Measurements from ENCODE around the gene SMC3.
"Not testable (repeated sequence)": the region's sequence is repeated elsewhere in the genome, so short reads cannot be mapped to it uniquely, and the experiment has no call there.

Gene SMC3

DNA sequence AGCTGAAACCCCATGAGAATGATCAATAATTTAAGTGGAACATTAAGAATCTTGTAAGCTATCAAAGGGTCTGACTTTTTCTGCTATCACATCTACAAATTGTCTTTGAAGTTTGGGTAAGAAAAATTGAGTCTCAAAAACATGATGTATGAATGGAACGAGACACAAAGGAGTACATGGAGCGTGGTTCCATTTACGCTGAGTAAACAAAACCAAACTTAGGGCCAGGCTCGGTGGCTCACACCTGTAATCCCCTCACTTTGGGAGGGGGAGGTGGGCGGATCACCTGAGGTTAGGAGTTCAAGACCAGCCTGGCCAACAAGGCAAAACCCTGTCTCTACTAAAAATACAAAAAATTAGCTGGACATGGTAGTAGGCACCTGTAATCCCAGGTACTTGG lies 24.3 kb downstream of the SMC3 start:
- no peak for DNase-seq

DNA sequence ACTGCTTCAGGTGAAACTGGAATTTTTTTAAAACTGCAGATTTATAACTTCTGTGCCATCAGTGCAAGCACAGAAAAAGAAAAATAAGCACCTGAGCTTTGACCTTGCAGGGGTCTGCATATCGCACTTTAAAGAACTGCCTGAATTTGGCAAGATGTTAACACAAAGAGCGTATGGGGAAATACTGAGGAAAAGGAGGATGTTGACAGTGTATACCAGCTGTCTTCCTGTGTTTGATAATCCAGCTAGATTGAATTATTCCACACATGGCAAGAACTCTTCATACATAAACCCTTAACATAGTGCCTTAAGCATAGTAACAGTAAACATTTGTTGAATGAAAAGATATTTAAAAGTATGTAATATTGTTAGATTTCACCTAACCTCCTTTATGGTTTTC lies 30.0 kb downstream of the SMC3 start:
- DNase-seq = no peak

DNA sequence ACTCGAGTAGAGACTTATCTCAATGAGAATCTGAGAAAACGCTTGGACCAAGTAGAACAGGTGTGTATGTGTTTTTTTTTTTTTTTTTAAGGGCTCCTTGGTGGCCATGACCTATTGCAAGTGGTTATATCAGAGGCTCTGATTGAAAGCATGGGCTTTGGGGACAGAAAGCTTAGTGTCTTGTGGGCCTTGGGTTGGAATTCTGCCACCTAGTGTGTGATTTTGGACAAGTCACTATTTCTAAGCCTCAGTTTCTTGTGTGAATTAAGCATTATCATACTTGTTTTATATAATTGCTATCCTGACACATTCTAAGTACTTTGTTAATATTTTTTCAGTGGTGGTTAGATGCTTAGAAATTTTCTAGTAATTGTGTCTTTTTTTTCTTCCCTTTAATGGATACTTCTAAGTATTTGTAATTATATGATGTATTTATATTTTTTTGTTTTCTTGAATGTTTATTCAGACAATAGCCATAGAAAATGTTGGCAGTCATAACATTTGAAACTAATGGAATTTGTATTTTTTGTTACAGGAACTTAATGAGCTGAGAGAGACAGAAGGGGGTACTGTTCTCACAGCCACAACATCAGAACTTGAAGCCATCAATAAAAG lies 33.1 kb downstream of the SMC3 start:
- DNase-seq = no peak

DNA sequence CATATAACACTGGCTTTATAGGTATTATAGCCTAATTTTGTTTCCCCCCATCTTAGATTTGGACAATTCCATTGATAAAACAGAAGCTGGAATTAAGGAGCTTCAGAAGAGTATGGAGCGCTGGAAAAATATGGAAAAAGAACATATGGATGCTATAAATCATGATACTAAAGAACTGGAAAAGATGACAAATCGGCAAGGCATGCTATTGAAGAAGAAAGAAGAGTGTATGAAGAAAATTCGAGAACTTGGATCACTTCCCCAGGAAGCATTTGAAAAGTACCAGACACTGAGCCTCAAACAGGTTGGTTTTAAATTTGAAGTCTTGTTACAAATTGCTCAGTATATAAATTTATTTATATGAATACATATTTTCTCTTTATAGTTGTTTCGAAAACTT lies 34.1 kb downstream of the SMC3 start:
- DNase-seq = no peak

DNA sequence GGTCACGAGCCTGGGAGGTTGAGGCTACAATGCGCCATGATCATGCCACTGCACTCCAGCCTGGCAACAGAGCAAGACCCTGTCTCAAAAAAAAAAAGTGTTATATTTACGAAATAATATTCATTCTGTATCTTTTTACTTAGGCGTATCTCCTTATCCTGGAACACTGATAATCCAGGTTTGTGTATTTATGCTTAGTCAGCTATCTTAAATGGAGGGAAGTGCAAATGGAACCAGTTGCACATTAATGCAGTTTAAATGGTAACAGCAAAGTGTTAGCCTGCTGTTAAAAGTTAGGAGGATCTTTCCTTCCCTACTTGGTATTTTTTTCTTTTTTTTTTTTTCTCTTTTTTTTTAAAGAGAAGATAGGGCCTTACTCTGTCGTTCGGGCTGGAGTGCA lies 40.6 kb downstream of the SMC3 start:
- no peak for DNase-seq

DNA sequence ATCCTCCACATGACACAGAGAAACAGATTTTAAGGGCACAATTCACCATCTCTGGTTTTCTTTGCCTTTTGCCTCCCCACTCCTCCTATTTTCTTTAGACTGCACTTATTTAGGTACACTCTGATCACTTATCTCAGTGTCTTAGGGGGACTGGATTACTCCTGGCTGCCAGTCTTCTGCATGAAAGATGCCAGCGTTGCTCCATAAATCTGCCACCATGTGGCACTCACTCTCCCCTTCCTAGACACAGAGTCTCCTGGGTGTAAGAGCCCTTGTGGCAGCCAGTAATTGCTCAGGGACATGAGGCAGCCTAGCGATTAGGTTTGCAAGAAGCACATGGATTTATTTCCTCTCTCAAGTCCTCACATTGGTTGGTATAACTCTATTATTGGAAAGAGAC lies 42.1 kb downstream of the SMC3 start:
- peak; percentile 59 for DNase-seq

DNA sequence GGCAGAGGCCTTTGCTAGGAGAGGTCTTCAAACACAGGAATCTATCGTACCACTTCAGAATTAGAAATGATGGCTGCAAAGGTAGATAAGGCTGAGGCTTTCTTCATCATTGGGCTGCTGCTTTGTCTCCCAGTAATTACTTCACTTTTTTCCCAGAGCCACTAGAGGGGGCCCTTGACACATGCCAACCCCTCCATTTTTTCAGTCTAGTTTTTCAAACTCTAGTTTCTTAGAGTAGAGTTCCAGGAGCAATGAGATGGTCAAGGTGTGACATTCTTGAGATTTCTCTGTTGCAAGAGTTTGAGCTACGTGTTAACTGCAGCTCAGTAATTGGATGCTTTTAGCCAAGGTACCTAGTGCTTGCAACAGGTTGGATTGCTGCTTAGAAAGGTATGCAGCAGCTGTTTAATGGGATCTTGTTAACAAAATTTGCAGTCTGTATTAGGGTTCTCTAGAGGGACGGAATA lies 42.8 kb downstream of the SMC3 start:
- DNase-seq = peak; percentile 27

DNA sequence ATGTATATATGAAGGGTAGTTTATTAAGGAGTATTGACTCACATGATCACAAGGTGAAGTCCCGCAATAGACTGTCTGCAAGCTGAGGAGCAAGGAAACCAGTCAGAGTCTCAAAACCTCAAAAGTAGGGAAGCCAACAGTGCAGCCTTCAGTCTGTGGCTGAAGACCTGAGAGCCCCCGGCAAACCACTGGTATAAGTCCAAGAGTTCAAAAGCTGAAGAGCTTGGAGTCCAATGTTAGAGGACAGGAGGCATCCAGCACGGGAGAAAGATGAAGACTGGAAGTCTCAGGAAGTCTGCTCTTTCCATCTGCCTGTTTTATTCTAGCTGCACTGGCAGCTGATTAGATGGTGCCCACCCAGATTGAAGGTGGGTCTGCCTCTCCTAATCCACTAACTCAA lies 43.3 kb downstream of the SMC3 start:
- DNase-seq = not testable (repeated sequence)

DNA sequence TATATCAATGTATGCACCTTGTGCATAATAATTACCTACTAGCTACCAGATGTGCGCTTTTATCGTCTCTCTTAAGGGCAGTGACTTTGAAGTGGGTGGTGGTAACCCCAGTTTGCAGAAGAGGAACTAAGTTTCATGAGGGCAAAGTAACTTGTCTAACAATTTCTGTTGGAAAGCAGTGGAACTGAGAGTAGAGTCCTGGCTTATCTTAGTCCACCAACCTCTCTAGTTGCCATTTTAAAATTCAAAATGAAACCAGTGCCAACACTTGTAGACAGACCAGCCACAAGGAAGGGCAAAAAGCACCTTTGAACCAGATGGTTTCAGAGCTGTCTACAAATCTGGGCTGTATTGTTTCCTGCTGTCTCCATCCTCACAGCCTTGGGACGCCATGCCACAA lies 44.6 kb downstream of the SMC3 start:
- no peak for DNase-seq

DNA sequence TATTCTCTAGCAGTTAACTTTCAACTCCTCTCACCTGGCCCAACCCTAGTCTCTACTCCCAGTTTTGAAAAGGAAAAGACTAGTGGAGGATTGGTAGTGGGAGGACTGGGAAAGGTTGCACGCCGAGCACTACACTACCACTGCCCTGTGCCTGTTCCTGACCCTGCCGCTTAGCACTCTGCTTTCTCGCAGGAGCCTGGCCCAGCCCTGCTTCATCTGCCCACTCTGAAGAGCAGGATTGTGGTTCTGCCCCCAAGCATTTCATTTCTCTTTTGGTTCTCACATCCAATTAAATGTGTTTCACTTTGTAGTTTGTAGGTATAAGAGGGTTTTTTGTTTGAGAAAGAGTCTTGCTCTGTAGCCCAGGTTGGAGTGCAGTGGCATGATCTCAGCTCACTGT lies 45.1 kb downstream of the SMC3 start:
- no peak for DNase-seq

DNA sequence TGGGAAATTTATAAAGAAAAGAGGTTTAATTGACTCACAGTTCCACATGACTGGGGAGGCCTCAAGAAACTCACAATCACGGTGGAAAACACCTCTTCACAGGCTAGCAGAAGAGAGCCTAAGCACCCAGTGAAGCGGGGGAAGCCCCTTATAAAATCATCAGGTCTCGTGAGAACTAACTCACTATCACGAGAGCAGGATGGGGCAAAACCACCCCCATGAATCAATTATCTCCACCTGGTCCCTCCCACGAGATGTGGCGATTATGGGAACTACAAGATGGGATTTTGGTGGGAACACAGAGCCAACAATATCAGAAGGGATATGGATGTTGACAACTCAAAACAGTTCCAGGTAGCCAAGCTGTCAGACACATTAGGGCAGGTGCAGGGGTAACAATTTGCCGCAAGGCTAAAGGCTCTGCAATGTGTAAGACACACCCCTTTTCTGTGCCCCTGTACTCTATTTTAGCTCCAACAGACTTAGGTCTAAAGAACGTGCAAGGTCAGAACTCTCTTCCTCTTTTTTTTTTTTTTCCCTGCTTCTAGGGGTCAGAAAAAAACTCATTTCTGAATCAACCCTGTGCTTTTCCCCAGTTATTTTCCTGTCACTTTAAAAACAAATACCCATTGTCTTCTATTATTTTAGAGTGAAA lies 46.0 kb downstream of the SMC3 start:
- DNase-seq = no peak

DNA sequence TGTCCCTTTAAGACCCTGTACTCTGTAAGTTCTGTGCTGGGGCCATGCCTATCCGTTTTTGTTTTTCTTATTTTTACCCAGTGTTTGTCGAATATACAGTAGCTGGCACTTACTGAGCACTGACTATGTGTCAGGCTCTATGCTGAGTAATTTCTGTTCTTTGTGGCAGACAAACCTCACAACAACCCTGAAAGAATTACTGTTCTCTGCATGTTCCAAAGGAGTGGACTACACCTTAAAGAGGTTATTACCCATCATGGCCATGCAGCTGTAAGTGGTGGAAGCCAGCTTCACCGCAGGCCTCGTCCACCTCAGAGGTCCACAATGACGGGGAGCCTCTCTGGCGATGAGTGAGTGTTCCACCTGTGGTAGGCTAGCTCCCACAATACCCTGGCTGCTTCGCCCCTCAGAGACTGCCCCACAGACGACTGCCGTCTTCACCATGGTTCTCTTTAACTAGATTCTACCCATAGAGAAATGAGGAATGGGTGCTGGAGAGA lies 46.6 kb downstream of the SMC3 start:
- no peak for DNase-seq

DNA sequence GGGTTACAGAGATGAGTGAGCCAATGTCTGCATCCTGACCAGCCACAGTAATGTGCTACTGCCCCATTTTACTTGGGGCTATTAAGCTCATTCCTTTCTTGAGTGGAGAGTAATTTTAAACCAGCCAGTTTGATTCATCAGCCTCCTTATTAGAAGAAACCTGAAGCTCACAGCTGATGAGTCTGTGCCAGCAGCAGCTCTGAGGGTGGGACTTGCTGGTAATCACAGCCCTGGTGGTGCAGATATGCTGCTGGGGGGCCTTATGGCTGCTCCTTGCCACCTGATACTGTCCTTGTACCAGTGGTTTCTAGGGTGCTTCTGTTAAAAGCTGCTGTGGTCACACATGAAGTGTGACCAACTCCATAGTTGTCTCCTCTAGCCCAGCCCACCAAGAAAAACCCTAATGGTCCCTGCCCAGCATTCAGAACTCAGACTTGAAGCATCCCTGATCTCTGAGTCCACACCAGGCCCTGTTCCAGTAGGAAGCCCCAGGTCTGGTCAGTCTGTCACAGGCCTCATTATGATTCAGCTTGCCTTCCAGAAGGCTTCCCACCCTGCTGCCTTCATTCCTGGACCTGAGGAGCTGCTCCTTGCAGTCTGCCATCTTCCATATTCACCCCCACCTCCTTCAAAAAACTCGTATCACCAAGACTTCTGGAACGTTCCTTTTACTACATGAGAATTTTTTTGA lies 47.7 kb downstream of the SMC3 start:
- DNase-seq = no peak

DNA sequence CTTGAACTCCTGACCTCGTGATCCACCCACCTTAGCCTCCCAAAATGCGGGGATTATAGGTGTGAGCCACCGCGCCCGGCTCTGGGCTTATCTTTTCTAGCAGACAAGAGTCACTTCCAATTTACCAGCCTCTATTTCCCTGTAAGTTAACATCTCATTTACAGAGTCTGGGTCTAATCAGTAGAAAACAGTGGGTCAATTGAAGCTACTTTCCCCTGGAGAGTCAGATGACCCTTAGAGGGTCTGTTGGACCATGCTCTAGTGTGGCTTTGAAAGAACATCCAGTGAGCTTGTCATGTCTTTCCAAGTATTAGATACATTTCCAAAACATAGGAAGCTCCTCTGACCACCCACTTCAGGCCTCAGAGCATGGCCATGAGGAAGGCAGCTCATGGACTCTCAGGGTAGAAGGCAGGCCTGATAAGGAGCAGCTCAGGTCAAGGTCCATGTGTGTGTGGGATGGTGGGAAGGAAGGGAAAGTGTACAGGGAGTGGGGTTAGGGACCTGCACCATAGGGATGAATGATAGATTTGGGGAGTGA lies 49.1 kb downstream of the SMC3 start:
- DNase-seq = no peak

DNA sequence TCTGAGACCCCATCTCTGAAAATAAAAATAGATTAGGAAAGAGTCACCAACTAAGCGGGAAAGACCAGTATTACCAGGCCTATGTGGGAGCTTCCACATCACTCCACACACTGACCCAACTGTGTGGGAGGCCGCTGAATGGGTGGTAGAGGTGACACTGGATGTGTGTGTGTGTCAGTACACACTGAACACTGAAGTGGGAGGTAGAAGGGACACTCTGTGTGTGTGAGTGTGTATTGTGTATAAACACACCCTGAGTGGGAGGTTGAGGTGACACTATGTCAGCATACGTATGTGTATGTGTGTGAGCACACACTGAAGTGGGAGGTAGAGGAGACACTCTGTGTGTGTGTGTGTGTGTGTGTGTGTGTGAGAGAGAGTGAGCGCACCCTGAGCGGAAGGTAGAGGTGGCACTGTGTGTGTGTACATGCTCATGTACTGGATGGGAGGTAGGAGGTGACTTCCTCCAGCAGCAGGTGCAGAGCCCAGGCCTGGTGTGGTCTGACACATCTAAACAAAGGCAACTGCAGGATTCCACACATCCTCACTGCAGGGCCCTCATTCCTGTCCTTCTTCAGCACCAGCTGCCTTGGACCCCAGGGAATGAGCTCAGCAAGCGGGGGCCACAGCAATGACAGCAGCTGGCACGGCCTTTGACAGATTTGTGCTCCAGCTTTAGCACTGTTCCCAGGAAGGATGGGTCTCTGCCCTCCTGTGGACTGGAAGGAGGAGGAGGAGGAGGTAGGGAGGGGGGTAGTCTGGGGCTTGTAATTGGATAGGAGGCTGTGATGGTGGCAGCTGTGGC lies 50.1 kb downstream of the SMC3 start:
- DNase-seq = no peak

DNA sequence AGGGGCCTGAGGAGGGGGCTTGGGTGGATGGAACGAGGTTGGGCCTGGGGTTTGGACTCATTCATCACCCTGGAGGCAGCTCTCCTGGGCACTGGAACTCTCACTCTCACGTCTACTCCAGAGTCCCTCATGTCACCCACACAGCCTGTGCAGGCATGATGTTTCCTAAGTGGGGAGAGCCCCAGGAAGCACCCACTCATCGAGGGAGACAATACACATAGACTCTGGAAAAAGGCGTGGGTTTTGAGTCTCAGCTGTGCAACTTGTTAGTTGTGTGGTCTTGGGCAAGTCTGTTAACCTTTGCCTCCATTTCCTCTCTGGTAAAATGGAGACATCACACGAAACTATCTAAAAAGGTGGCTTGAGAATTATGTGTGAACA lies 50.7 kb downstream of the SMC3 start:
- DNase-seq = no peak

DNA sequence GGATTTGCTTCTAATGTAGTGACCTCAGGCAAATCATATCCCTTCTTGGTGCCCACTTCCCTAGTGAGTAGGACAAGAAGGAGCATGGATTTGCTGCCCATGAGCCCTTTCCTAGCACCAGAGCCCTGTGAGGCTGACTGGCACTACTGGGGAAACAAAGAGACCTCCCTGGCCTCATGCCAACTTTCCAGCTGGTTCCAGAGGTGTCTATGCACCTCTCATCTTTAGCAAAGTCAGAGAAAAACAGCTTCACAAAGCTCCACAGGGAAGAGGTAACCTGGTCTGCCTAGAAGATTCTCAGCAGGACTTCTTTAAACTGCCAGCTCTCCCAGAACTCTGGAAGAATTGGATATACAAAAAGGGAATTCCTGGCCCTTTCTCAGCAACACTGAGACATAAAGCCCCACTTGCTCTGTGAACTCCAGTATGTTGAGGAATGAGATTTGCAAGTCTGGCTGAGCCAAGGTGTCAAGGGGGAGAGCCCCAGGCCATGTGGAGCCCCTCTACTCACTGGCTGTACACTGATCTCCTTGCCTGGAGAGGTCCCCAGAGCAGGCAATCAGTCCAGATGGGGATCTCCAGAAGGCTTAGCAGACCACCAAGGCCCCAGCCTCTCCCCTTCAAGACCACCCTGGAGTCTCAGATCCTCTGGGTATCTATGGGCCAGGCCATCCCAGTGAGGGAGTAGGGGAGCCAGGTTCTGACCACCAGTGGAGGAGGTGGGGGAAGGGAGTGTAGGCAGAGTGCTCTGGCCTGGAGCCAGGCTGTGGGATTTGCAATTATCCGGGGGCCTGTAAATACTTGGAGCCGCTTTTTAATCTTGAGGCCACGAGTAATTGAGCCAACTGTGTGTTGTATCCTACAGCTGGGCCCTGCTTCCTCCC lies 52.3 kb downstream of the SMC3 start:
- DNase-seq = no peak

DNA sequence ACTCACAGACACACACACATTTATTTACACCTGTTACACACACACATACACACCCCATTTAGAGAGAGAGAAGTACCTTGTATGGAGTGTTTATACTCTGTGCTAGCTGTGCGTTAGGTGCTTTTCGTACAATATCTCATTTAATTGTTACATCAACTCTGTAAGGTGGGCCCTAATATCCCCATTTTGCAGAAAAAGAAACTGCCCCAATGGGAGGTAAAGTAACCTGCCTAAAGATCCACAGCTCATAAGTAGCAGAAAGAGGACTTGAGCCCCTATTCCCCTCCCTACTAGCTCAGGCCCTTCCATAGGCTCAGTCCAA lies 52.9 kb downstream of the SMC3 start:
- DNase-seq = no peak

DNA sequence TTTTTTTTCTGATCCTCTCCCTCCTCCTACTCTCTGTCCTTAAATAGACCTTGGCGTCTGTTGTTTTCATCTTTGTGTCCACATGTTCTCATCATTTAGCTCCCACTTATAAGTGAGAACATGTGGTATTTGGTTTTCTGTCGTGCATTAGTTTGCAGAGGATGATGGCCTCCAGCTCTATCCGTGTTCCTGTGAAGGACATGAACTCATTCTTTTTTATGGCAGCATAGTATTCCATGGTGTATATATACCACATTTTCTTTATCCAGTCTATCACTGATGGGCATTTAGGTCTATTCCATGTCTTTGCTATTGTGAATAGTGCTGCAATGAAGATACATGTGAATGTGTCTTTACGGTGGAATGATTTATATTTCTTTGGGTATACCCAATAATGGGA lies 55.8 kb downstream of the SMC3 start:
- not testable (repeated sequence) for DNase-seq

DNA sequence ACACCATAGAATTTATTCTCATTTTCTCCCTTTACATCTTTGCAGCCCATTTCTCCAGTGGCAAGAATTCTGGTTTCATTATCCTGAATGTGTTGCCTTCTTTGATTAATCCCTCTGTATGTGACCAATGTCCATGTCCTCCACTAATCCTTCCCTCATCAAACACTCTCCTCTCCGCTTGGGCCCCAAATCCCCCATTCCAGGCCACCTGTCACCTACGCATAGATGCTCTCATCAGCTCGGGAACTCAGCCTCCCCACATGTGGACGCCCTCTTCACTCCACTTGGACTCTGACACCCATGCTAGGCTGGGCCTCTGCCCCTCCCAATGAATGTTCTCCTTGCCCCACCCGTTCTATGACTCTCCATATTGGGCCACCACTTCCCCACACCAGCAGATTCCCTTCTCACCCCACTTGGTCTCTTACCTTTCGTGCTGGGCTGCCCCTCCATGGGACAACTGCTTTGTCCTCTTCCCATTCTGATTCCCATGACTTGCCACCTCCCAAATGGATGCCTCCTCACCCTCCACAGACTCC lies 57.9 kb downstream of the SMC3 start:
- DNase-seq = no peak

DNA sequence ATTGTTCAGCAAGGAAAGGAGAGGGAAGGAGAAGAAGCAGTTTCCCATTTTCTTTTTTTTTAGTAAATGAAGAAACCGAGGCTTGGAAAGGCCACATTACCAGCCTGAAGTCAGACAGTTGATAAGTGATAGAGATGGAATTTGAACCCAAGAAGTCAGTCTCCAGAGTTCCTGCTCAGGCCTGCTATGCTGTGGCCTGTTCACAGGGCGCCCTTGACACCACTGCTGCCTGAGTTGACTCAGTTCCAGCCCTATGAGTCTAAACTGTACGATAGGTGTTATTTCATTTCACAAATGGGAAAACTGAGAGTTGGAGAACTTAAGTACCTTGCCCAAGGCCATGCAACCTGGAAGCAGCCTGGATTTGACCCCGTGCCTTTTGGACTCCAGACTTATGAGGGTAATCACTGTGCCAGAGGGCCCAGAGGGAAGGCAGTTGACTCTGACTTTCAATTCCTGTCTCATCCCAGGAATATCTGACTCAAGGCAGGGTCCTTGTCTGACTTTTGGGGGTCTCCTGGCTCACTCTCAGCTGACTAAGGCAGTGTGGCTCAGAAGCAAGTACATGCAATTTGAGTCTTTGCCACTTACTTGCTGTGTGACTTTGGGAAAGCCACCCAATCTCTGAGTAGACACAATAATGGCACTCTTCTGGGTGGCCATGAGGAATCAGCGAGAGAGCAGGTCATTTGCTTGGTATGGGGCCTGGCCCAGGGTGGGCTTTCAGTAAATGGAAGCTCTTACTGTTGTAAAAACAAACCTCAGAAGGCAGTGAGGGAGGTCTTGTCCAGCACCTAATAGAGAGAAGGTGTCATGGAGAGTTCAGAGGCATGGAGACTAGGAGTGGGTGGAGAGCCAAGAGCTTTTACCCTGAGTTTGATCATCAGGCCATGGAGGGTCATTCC lies 58.7 kb downstream of the SMC3 start:
- DNase-seq = no peak
